HPDE6-E6E7 (cell line): ENCODE data around the gene KCTD15.

Source experiments
- DNase-seq: peaks from one replicate; pipeline ENCODE4 v3.0.0; 2011; ENCODE audit warnings: missing footprints; ENCODE audit errors: extremely low spot score

Gene KCTD15

DNA sequence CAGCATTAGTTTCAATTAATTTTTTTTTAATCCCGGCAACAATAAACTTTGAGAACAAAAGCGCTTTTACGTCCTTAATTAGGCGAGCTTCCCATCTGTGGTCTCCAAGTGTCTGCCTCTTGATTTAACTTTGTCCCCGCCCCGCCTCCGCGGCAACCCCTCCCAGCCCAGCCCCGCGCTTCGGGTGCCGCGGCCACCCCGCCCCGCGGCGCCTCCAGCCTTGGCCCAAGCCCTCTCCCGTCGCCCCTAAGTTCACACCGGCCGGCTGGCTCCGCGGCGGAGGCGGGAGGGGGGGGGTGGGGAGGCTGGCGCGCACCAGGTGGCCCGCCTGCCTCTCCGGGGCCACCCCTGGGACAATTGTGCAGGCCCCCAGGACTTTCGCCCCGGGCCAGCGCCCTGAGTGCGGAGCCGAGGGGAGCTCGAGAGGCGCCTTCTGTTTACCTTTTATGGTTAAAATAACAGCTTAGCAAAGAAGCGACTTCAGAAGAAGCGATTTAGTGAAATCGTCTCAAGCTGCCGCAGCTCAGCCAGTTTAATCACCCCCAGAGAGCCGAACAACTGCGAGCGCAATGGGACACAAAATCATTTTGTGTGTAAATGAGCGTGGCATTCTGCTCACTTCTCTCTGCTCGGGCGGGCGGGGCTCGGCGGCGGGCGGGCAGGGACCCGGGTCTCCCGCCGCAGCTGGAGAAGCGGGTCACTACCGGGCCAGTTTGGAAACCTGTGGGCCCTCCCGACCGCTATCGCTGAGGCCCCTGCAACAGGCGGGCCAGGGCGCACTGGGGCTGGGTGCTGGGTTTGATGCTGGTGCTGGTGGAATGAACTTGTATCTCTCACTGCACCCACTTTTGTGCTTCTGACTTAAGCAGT is 1.4 kb downstream of the KCTD15 start:
- no peak for DNase-seq

DNA sequence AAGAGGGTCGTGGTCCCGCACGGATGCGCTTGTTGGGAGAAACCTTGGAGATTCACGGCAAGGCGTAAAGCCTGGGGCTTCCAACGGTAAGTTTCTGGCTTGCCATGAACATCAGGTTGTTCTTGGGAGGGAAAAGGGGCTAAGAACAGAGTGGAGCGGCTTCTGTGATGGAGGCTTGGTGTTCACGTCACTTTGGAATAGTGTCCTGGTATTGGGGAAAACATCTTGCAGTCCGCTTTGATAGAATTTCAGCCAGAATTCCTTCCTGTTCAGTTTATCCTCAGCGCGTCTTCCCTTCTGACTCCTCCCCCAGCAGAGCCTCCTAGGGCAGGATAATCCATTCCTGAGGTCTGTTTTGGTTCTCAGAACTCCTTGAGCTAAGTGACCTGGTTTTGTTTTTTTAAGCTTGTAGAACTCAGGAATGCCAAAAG is 2.0 kb downstream of the KCTD15 start:
- DNase-seq = no peak

DNA sequence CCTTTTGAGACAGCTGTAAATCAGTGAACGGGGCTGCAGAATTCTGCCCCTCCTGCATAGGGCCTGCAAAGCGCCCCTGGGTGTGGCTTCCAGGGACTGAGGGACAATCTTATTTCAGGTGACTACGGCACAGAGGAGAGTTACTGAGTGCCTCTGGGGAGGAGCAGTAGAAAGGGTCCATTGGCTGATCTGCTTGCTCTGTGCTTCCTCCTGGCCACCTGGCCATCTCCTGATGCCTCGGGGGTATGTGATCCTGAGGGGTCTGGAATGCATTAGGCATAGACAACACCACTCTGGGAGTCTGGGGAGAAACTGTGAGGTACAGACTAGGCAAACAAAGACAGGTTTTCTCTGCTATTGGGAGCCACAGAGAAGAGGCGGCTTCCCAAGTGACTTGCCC is 2.8 kb downstream of the KCTD15 start:
- no peak for DNase-seq

DNA sequence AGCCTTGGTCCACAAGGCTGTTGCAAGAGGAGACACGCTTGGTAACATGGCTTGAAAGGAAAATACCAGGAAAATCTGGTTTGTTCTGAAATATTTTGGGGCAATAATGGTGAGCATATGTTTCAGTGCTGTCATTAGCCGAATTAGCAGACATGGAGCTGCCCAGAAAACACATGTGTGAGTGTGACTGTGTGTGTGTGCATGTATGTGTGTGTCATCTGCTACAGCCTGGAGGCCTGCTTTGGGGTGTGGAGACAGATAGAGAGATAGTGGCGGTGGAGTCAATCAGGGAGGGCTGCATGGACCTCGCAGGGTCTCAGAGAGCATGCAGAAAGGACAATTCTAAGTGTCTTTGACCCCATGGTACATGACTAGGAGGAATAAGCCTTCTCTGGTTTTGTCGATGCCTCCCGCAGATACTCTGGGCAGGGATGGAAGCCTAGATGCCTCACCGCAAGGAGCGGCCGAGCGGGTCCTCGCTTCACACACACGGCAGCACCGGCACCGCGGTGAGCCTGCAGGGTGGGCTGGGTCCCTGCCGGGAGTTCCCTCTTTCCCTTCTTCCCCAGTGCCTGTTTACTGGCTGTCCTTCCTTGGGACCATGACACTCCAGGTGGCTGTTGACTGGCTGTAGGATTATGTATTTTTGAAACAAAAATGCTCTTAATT is 3.5 kb downstream of the KCTD15 start:
- DNase-seq = no peak

DNA sequence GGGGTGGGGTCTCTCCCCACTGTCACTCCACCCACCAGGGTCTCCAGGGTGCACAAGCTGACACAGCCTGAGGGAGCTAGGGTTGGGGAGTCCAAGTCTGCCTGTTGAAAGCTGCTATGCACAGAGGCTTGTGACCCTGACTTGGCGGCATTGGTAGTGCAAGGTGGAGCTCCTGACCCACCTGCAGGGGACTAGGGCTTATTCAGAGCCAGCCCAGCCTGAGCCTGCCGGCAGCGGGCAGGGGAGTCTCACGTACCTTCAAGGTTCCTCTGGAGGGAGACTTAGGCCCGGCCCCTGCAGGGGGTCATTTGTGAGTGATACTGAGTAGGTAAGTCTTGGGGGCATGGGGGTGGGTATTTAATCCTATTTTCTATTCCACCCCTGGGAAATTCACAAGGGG is 4.7 kb downstream of the KCTD15 start:
- DNase-seq = no peak

DNA sequence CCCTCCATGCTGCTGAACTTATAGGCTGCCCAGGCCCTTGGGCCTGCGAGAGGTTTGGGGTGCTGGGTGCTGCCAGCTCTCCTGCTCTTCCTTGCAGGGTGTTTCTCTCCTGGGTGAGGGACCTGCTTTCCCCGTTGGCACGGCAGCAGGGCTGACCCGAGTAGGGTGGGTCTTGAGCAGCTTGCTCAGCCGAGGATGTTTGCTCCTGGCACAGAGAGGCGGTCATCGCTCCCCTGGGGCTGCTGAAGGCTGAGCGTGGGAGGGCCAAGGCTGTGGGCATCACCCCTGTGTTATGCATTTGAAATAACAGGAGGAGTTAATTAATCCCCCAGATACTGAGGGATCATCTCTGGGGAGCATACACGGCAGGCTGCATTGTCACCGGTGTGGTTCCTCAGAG is 5.3 kb downstream of the KCTD15 start:
- DNase-seq = no peak

DNA sequence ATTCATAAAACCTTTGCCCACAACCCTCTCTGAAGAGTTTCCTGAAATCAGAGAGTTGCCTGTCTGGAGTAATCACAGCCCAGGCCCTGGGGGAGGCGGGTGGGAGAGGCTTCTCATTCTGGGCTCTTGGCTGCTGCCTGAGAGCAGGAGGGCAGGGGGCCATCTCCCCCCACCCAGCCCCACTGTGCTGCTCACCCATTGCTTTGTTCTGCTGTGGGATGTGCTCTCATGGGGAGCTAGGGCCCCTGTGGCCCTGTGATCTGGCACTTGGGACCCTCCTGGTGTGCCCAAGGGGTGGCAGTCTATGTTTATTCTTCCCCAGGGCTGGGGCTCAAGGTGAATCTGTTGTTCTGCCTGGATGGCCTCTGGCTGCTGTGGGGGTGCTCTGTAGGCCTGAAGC is 6.1 kb downstream of the KCTD15 start:
- no peak for DNase-seq

DNA sequence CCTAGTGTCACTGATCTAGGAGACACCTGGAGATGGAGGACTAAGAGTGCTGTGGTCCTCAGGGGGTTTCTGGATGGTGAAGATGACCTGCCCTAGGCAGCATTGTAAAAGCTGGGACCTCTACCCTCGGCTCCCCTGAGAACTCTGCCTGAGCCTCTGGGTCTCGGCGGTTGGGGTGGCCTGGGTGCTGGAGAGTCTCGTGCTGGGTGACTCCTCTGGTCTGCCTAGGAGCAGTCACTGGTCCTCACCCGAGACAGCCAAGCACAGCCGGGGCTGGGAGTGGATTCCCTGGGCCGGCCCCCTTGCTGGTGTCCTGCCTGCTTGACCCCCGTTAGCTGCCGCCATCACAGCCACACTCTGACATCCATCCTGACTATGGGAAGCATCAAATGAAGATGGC is 6.7 kb downstream of the KCTD15 start:
- DNase-seq = no peak

DNA sequence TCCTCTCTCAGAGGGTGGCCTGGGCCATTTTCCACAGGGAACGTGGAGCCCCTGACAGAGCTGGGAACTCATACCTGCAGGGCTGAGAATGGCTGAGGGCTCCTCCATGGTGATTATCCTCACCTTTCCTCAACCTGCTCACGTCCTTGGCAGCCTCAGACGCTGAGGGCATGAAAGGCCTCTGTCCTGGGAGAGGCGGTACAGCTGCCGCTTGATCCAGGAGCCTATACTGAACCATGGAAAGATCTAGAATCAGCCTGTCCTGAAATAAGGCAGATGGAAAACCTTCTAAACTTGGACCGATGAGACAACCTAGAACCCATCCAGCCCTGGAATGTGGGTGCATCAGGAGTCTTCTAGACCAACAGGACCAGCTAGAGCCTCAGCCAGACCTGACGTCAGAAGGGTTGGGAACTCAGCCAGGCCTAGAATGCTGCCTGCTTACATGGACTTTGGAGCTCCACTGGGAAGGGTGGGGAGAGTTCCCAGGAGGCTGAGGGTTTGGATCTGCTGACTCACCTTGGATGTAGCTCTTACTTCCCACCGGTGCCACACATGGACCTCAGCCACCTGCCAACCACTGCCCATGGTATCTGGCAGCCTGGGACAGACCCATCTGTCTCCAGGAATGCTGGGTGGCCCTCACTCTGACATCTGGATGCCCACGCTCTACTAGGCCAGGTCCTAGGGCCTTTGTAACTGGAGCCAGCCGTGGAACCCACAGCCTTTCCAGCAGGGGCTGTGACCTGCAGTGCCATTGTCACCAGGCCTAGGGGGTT is 7.5 kb downstream of the KCTD15 start:
- no peak for DNase-seq

DNA sequence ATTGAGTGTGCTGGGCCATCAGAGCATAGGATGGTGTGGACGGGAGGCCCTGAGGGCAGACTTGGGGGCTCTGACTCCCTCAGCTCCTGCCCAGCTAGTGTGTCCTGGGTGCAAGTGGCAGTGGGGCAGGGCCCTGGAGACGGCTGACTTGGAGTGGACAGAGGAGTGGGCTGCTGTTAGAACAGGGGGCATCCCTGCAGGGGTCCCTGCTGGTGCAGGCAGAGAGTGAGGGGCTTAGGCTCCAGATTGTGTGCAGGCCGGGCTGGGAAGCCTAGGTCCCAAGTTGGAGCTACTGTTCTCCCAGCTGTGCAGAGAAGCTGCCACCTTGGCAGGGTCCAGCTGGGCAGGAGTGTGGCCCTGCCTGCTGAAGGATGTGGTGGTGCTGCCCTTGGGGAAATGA is 8.6 kb downstream of the KCTD15 start:
- no peak for DNase-seq

DNA sequence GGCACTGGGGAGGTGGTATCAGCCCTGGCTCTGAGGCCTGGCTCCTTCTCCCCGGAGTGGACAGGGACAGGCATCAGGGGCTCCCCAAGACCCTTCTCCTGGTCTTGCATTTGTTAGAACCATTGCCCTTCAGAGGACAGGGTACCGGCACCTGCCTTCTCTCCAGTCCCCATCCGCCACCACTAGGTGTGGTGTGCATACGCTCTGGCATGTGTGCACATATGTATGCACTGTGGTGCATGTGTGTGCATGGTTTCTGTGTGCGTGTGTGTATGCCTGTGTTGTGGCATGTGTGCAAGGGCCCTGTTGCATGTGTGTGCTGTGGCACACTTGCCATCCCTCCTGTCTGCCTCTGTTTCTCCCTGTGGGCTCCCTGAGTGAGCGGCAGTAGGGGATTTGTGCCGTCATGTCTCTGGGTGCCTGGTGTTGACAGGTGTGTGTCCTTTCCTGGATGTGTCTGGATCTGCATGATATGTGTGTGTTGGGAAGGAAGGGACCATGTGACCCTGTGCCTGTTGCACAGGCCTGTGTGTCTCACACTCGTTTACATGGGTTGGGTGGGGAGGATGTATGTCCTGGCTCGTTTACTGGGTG is 9.3 kb downstream of the KCTD15 start:
- DNase-seq = no peak

DNA sequence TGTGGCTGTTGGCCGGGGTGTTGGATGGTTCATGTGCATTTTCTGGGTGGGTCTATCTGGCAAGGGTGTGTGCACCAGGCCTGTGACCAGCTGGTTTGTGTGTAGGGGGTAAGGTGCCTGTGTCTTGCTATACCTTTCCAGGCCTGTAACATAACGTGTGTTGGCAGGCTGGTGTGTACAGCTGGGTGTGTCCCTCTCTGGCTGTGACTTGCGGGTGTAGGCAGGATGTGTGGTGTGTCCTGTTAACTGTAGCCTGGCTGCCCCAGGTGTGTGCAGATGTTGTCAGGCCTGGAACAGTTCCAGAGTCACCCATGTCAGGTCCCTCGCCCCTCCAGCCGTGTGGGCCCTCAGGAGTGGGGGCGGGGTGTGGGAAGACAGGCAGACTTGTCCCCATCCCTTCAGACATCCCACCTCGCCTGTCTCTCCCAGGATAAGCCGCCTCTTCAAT is 9.8 kb downstream of the KCTD15 start:
- no peak for DNase-seq

DNA sequence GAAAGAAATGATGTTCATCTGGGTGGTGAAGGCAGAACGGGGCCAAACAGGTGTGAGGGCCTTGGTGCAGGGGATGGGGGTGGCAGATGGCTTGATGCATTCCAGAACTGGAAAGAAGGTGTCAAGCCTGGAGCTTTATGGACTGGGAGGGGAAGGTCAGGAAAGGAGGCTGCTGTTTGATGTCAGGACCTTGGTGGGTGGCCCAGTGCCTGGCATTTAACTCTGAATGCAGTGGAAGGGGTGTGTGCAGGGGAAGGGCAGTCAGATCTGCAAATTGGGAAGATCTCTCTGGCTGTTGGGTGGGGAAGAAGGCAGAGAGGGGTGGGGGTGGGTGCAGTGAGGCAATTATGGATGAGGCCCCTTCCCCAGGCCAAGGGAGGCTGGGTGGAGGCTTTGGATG is 11.7 kb downstream of the KCTD15 start:
- DNase-seq = no peak

DNA sequence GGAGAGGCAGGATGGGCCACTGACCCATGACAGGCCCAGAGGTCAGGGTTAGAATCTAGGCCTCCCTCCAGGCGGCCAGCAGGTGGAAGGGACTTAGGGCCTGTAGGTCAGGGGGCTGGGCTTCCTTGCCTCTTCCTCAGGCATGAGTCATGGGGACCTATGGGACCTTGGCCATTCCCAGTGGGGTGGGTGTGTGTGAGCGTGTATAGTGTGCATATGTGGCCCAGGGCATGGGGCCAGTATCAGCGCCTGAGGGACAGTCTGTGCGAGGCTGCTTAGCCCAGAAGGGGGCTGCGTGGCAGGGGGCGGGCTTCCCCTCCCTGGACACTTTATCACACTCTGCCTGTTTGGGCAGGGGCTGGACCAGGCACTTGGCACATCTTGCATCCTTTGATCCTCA is 13.3 kb downstream of the KCTD15 start:
- no peak for DNase-seq

DNA sequence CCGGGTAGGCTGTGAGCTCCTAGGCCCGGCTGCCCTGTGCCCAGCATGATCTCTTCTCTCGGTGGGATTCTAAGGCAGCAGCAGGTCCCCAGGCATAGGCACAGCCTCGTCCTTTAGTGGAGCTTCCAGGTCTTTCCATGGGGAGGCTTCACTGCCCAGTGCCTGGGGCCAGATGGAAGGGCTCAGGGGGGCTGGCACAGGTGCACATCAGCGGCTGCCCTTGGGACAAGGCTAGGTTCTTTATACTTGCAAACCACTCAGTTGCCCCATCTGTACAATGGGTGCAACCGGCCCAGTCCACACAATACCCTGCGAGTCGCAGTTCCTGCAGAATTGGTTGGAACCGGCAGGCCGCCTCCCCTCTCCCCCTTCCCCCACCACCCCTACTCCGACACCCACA is 14.2 kb downstream of the KCTD15 start:
- DNase-seq = no peak

DNA sequence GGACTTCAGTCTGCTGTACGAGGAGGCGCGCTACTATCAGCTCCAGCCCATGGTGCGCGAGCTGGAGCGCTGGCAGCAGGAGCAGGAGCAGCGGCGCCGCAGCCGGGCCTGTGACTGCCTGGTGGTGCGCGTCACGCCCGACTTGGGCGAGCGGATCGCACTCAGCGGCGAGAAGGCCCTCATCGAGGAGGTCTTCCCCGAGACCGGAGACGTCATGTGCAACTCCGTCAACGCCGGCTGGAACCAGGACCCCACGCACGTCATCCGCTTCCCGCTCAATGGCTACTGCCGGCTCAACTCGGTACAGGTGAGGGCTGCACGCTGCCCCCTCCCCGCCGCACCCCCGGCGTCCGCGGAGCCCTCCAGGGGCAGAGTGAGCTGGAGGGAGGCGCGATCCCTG is 14.6 kb downstream of the KCTD15 start:
- DNase-seq = no peak

DNA sequence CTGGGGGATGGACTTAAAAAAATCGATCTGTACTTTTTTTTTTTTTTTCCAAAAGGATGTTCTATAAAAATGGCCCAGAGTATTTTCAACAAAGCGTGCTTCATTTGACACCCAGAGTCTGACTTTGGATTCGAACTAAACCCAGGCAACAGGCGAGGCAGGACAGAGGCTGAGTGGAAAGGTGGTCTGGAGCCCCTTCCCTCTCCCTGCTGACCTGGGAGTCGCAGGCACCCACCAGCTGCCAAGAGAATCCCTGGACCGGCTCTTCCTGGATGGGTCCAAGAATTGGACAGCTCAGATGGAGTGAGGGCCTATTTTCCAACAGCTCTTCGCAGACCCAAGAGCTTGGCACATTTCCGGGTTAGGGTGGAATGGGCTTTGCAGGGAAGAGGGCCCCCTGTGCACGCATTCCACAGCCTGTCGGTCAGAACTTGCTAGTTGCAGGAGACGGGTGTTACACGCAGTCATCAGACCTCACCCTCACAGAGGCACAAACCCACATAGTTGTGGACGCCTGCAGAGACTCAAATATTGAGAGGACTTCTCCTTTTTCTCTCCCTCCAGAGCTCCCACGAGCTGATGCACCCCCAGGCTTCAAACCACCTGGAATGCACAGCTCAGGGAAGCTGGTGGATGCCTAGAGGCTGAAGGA is 15.2 kb downstream of the KCTD15 start:
- DNase-seq = no peak

DNA sequence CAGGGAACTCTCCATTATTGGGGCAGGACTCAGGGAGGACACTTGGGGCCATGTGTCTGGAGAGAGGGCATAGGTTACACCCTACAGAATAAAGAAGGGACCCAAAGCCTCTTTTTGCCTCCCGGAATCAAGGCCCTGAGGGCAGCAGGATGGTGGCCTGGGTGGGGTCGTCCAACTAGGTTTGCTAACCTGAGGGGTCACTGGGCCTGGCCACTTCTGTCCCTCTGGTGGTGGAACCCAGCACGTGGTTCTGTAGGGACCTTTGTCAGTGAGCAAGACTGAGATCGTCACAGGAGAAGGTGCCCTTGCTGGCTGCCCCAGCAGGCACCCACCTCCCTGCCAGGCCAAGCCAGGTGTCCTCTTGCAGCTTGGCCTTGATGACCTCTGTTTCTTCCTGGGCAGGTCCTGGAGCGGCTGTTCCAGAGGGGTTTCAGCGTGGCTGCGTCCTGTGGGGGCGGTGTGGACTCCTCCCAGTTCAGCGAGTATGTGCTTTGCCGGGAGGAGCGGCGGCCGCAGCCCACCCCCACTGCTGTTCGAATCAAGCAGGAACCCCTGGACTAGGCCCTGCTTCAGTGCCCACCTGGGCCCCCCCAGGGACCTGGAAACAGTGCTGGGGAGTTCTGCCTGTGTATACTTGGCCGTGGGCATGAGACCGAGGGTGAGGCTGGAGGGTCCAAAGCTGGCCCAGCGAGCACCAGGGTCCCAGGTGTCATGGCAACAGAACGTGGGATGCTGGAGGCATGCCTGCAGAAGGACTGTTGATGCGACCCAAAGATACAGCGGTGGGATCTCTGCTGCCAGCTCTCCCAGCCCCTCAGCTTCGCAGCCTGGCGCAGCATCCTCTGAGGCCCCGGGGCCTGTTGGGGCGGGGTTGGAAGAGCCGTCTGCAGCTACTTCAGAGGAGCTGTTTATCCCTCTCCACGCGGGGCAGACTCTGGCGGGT is 16.0 kb downstream of the KCTD15 start:
- DNase-seq = no peak

DNA sequence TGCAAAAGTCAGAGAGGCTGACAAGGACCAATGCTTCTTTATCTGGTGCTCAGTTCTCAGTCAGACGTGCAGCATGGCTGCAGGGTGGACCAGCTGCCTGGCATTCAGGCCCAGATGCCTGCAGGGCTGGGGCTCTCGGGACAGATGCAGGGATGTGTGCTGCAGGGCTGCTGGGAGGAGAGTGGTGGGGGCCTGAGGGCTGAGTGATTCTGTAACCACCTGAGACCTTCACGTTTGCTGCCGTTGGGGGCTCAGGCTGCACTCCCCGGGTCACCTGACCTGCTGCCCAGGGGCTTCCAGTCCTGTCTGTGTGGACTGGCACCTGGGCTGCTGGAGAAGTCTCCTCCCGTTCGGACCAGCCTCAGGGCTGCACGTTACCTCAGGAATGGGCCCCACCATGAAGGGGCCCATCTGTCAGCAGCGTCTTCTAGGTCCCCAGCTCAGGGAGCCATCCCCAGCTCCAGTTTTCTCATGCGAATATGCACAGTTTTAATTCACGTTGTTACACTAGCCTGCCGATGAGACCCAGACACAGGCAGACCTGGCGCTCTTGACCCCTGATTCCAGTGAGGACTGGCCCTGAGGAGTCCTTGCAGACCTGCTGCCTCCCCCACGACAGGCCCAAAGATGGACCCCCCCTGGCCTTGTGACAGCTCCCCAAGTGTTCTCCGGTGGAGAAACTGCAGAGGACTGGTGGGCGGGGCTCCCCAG is 16.9 kb downstream of the KCTD15 start:
- DNase-seq = no peak
